Hypothalamus (tissue), 51 donors: ENCODE measurements around the gene CRYAA.

ENCODE experiments used
- DNase-seq, 51 donors: peaks; one replicate each; lab custom pipeline; 2025; lab: John Stamatoyannopoulos, UW

CRYAA gene

GRCh38 chr21:43196826-43197225 lies 28.0 kb downstream of the CRYAA start:
- DNase-seq, result no peak

- DNase-seq, result no peak
Measured at GRCh38 chr21:43198376-43198775, 29.6 kb downstream of the CRYAA start.

GRCh38 chr21:43201491-43201890 lies 32.7 kb downstream of the CRYAA start:
- no peak for DNase-seq

- no peak for DNase-seq
Measured at GRCh38 chr21:43203591-43203990, 34.8 kb downstream of the CRYAA start.

GRCh38 chr21:43204638-43205037 lies 35.8 kb downstream of the CRYAA start:
- DNase-seq, result no peak

- no peak for DNase-seq
Measured at GRCh38 chr21:43206231-43207042, 37.6 kb downstream of the CRYAA start.

- no peak for DNase-seq
Measured at GRCh38 chr21:43207043-43207315, 38.2 kb downstream of the CRYAA start.

GRCh38 chr21:43207868-43208267 lies 39.1 kb downstream of the CRYAA start:
- no peak for DNase-seq

GRCh38 chr21:43208561-43209332 lies 39.9 kb downstream of the CRYAA start:
- no peak for DNase-seq

- DNase-seq, result no peak
Measured at GRCh38 chr21:43209575-43210453, 41.0 kb downstream of the CRYAA start.

- DNase-seq, result no peak
Measured at GRCh38 chr21:43210454-43211071, 41.8 kb downstream of the CRYAA start.

GRCh38 chr21:43211072-43211759 lies 42.4 kb downstream of the CRYAA start:
- DNase-seq, result no peak

GRCh38 chr21:43211760-43212115 lies 42.9 kb downstream of the CRYAA start:
- no peak for DNase-seq
